ENCODE data around the gene ALCAM. TPM values are rescaled to one million over a fixed set of nuclear protein-coding genes. Genes with fewer than 3 reads are reported as not detected.

The ALCAM gene
- polyA plus RNA-seq, 1 of the 3 experiments (the other 2 are of a cell fraction) = 58.3 TPM

DNA sequence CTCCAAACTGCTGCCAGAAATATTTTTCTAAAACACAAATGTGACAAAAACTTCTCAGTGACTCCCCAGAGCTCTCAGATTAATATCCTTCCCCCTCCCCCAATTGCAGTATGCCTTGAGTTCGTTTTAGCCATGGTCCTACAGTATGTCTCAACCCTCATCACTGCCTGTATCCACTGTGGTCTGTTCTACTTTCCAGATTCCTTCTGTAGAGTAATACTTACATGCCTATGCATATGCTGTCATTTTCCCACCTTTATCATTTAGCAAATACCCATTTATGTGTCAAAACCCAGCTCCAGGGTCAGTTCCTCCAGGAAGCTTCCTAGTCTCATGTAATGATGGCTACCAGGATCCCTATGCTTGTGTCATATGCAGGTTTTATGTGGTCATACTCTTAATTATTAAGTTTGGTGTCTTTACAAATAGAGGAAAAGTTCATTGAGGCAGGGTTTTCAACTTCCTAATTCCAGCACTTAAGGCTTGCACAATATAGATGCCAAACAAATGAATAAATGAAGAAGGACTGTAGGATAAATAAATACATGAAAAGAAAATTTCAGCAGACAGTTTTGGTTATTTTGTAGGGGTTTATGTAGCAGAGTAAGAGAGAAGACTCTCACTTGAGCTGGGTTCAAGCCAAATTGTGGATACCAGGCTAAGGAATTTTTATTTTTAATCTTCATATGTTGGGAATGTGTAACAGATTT, 170.8 kb downstream of the ALCAM start:
- ChIA-PET POLR2A (no interaction called here), CTCF (interaction anchor here (1.0 kb wide), 1 partner anchor 12 kb away, joined by 3 read pairs; no protein-coding TSS in a partner anchor)
- Histone ChIP-seq H2AFZ (ENCODE audit: low read depth) (no peak overlapping the region), H3K9me2 (no peaks in the 10 kb centered on the region), H3K4me3 (ENCODE audit: low read depth in 2 of 2, low read length in 1 of 2) (no peak overlapping the region), H3K4me2 (no peak overlapping the region), H4K20me1 (ENCODE audit: insufficient read depth) (no peaks in the 10 kb centered on the region), H3K4me1 (ENCODE audit: control insufficient read depth in 1 of 2, insufficient read depth in 2 of 2, low read depth in 1 of 2, low read length in 1 of 2) (peaks cover 6 to 12% of the 10 kb centered on the region in 2 experiments; a peak in 3 of 4 replicates), H3K9me3 (no peaks in the 10 kb centered on the region; the same call in 1 of the 2 replicates), H3K27ac (ENCODE audit: low read depth in 2 of 2, low read length in 1 of 2) (peak overlapping the region; percentile 48 to 90; a peak in 3 of 4 replicates), H3K36me3 (replicated peaks in 1 of 2; ENCODE audit: control insufficient read depth in 1 of 2, insufficient read depth in 2 of 2, low read length in 1 of 2) (peaks cover 49 to 82% of the 10 kb centered on the region in 2 experiments), H3K27me3 (ENCODE audit: insufficient read depth) (no peaks in the 10 kb centered on the region), H3F3A (replicated peaks; ENCODE audit: insufficient read depth) (peaks cover 11% of the 10 kb centered on the region), H3K9ac (no peak overlapping the region), H3K79me2 (ENCODE audit: insufficient read depth) (peaks cover 13% of the 10 kb centered on the region; the same call in 1 of the 2 replicates)
- TF ChIP-seq, protein P1, sequence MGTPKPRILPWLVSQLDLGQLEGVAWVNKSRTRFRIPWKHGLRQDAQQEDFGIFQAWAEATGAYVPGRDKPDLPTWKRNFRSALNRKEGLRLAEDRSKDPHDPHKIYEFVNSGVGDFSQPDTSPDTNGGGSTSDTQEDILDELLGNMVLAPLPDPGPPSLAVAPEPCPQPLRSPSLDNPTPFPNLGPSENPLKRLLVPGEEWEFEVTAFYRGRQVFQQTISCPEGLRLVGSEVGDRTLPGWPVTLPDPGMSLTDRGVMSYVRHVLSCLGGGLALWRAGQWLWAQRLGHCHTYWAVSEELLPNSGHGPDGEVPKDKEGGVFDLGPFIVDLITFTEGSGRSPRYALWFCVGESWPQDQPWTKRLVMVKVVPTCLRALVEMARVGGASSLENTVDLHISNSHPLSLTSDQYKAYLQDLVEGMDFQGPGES (IDR thresholded peaks at IDR 0.05; ENCODE audit: low read depth, low read length) = no peak
- 88% methylated on average over 1 of the region's 1 CpG for WGBS (ENCODE audit: low lambda C conversion rate)
- no peak for DNase-seq

DNA sequence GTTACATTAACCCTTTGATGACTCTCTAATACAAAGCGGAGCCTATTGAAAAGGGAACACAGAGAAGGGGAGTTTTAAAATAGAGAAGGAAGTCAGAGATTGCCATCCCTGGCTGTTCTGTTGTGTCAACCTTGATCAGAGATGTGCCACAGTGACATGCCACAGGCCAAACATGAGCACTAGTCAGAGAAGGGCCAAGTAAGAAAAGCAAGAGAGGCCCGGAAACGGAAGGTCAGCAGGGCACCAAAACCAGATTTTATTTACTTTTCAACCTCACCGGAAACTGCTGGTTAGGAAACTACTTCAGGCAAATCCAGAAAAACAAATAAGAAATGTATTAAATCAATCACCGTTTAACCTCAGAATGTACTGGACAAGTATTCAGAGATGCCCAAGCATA, 171.8 kb downstream of the ALCAM start:
- no peaks in the 10 kb centered on the region for H4K20me1 ChIP-seq (ENCODE audit: insufficient read depth)
- no peaks in the 10 kb centered on the region for H3K27me3 ChIP-seq (ENCODE audit: insufficient read depth)
- peak overlapping the region; percentile 48 to 90; a peak in 3 of 4 replicates for H3K27ac ChIP-seq (ENCODE audit: low read depth in 2 of 2, low read length in 1 of 2)
- H3K9me3 ChIP-seq = no peaks in the 10 kb centered on the region; the same call in 1 of the 2 replicates
- peaks cover 6 to 12% of the 10 kb centered on the region in 2 experiments; a peak in 3 of 4 replicates for H3K4me1 ChIP-seq (ENCODE audit: control insufficient read depth in 1 of 2, insufficient read depth in 2 of 2, low read depth in 1 of 2, low read length in 1 of 2)
- WGBS (ENCODE audit: low lambda C conversion rate) = 44% methylated on average over 5 of the region's 5 CpGs
- no peak overlapping the region for H3K9ac ChIP-seq
- H3K36me3 ChIP-seq (replicated peaks in 1 of 2; ENCODE audit: control insufficient read depth in 1 of 2, insufficient read depth in 2 of 2, low read length in 1 of 2) = peaks cover 55 to 82% of the 10 kb centered on the region in 2 experiments
- H3F3A ChIP-seq (replicated peaks; ENCODE audit: insufficient read depth) = peaks cover 11% of the 10 kb centered on the region
- no peak overlapping the region for H2AFZ ChIP-seq (ENCODE audit: low read depth)
- TF ChIP-seq EP300 (IDR thresholded peaks at IDR 0.05; ENCODE audit: borderline replicate concordance in 1 of 2, low read depth in 1 of 2, low read length in 1 of 2) = peak in 1 of 2 experiments; percentile 17; a peak in 1 of 4 replicates
- TF ChIP-seq, protein P2, sequence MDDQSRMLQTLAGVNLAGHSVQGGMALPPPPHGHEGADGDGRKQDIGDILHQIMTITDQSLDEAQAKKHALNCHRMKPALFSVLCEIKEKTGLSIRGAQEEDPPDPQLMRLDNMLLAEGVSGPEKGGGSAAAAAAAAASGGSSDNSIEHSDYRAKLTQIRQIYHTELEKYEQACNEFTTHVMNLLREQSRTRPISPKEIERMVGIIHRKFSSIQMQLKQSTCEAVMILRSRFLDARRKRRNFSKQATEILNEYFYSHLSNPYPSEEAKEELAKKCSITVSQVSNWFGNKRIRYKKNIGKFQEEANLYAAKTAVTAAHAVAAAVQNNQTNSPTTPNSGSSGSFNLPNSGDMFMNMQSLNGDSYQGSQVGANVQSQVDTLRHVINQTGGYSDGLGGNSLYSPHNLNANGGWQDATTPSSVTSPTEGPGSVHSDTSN (IDR thresholded peaks at IDR 0.05) = peak; percentile 72
- no peak for TF ChIP-seq MEF2A (IDR thresholded peaks at IDR 0.05; ENCODE audit: borderline replicate concordance, low read depth)
- peak; percentile 83 for TF ChIP-seq TCF12 (IDR thresholded peaks at IDR 0.05)
- TF ChIP-seq NRF1 (IDR thresholded peaks at IDR 0.05; ENCODE audit: low read depth, low read length) = no peak
- peak; percentile 40; the same call in 1 of the 2 replicates for TF ChIP-seq RXRA (IDR thresholded peaks at IDR 0.05; ENCODE audit: borderline replicate concordance, low read depth)
- TF ChIP-seq, protein P1 (IDR thresholded peaks at IDR 0.05; ENCODE audit: low read depth, low read length) = no peak
- peak overlapping the region; percentile 34; the same call in 1 of the 2 replicates for H3K4me2 ChIP-seq
- DNase-seq = no peak
- H3K4me3 ChIP-seq (ENCODE audit: low read depth in 2 of 2, low read length in 1 of 2) = no peak overlapping the region
- ChIA-PET POLR2A (no interaction called here), CTCF (no interaction called here)
- peaks cover 10% of the 10 kb centered on the region; the same call in 1 of the 2 replicates for H3K79me2 ChIP-seq (ENCODE audit: insufficient read depth)
- H3K9me2 ChIP-seq = no peaks in the 10 kb centered on the region

All from SK-N-SH (cell line).